Trophoblast cell (in vitro differentiated cells and primary cell): Measurements from ENCODE around the gene PRPSAP1.

Source experiments
- DNase-seq, 2 donors: peaks; one replicate each; pipeline ENCODE4 v3.0.0-alpha.2; 2016
- H2AFZ ChIP-seq: 2 replicates; pipeline ENCODE4 v1.6.1; 2013; ENCODE audit warnings: low read length, moderate library complexity, mild to moderate bottlenecking; ENCODE audit not compliant: insufficient read depth, poor library complexity
- H2AK5ac ChIP-seq: 2 replicates; pipeline ENCODE4 v1.6.1; 2013; ENCODE audit warnings: mild to moderate bottlenecking, low read length
- H2BK120ac ChIP-seq: 2 replicates; pipeline ENCODE4 v1.6.1; 2013; ENCODE audit warnings: low read length, mild to moderate bottlenecking, moderate library complexity; ENCODE audit not compliant: insufficient read depth, poor library complexity
- H2BK12ac ChIP-seq: 2 replicates; pipeline ENCODE4 v1.6.1; 2013; ENCODE audit warnings: mild to moderate bottlenecking, low read length, moderate library complexity
- H2BK5ac ChIP-seq: 2 replicates; pipeline ENCODE4 v1.6.1; 2013; ENCODE audit warnings: low read length, low read depth, moderate library complexity, mild to moderate bottlenecking; ENCODE audit not compliant: poor library complexity
- H3K14ac ChIP-seq: 2 replicates; pipeline ENCODE4 v1.6.1; 2013; ENCODE audit warnings: mild to moderate bottlenecking, low read length
- H3K18ac ChIP-seq: 2 replicates; pipeline ENCODE4 v1.6.1; 2013; ENCODE audit warnings: mild to moderate bottlenecking, low read length
- H3K23ac ChIP-seq: 2 replicates; pipeline ENCODE4 v1.6.1; 2013; ENCODE audit warnings: low read length
- H3K27ac ChIP-seq: 2 replicates; pipeline ENCODE4 v1.5.1; 2013; ENCODE audit warnings: low read depth, mild to moderate bottlenecking, inconsistent platforms, low read length, moderate library complexity
- H3K27me3 ChIP-seq: 2 replicates; pipeline ENCODE4 v1.6.1; 2013; ENCODE audit warnings: inconsistent platforms, mild to moderate bottlenecking, low read length, moderate library complexity; ENCODE audit not compliant: insufficient read depth
- H3K36me3 ChIP-seq, 2 experiments: 1 replicate in 1 of 2; 2 replicates in 1 of 2; pipeline ENCODE4 v1.6.1; 2013; ENCODE audit warnings: low read length in 2 of 2, mild to moderate bottlenecking in 2 of 2, moderate library complexity in 1 of 2; ENCODE audit not compliant: insufficient read depth in 2 of 2, control insufficient read depth in 1 of 2
- H3K4ac ChIP-seq: 2 replicates; pipeline ENCODE4 v1.6.1; 2013; ENCODE audit warnings: low read depth, mild to moderate bottlenecking, low read length, moderate library complexity
- H3K4me1 ChIP-seq, 2 experiments: 1 replicate in 1 of 2; 2 replicates in 1 of 2; pipeline ENCODE4 v1.6.1; 2013; ENCODE audit warnings: low read length in 2 of 2, mild to moderate bottlenecking in 2 of 2, moderate library complexity in 1 of 2; ENCODE audit not compliant: insufficient read depth in 2 of 2, control insufficient read depth in 1 of 2
- H3K4me2 ChIP-seq: 2 replicates; pipeline ENCODE4 v1.6.1; 2013; ENCODE audit warnings: inconsistent platforms, mild to moderate bottlenecking, low read length, moderate library complexity
- H3K4me3 ChIP-seq: 2 replicates; pipeline ENCODE4 v1.5.1; 2013; ENCODE audit warnings: mild to moderate bottlenecking, low read depth, low read length, inconsistent platforms
- H3K79me1 ChIP-seq: one replicate; pipeline ENCODE4 v1.6.1; 2013; ENCODE audit warnings: low read length
- H3K79me2 ChIP-seq: 2 replicates; pipeline ENCODE4 v1.6.1; 2013; ENCODE audit warnings: low read length, mild to moderate bottlenecking; ENCODE audit not compliant: control insufficient read depth, insufficient read depth, poor library complexity
- H3K9ac ChIP-seq: 2 replicates; pipeline ENCODE4 v1.6.1; 2013; ENCODE audit warnings: mild to moderate bottlenecking, low read length
- H3K9me3 ChIP-seq: 2 replicates; pipeline ENCODE4 v1.6.1; 2013; ENCODE audit warnings: low read depth, mild to moderate bottlenecking, control low read depth, inconsistent platforms, low read length; ENCODE audit not compliant: insufficient read depth
- H4K12ac ChIP-seq: 2 replicates; pipeline ENCODE4 v1.6.1; 2013; ENCODE audit warnings: low read depth, mild to moderate bottlenecking, low read length, moderate library complexity
- H4K8ac ChIP-seq: 2 replicates; pipeline ENCODE4 v1.6.1; 2013; ENCODE audit warnings: low read depth, mild to moderate bottlenecking, low read length, moderate library complexity
- H4K91ac ChIP-seq: one replicate; pipeline ENCODE4 v1.6.1; 2013; ENCODE audit warnings: low read depth, mild to moderate bottlenecking, low read length, moderate library complexity
- WGBS: extraction: QIAGEN DNeasy Blood & Tissue Kit; methylation state at CpG from one replicate; pipeline ENCODE4 v1.1.7; 2013; ENCODE audit warnings: missing lambda C conversion rate; ENCODE audit not compliant: insufficient read length, insufficient coverage; ENCODE audit errors: extremely low coverage; 5-methylcytosine and 5-hydroxymethylcytosine counted together

The PRPSAP1 gene

GRCh38 chr17:76276461-76277299, 77.0 kb downstream of the PRPSAP1 start:
- Histone ChIP-seq H2BK5ac (peak overlapping the region; percentile 76), H3K14ac (peak overlapping the region; percentile 58), H3K4ac (peak overlapping the region; percentile 7), H4K12ac (peak overlapping the region; percentile 2), H3K18ac (peak overlapping the region; percentile 67), H2AFZ (no peak overlapping the region), H3K79me1 (peaks cover 19% of the 10 kb centered on the region), H3K4me1 (peaks cover 23 to 36% of the 10 kb centered on the region in 2 experiments), H3K4me2 (no peak overlapping the region), H2BK120ac (peak overlapping the region; percentile 79), H3K9me3 (no peaks in the 10 kb centered on the region), H3K79me2 (no peaks in the 10 kb centered on the region), H3K27ac (peak overlapping the region; percentile 81), H4K91ac (peak overlapping the region; percentile 81), H4K8ac (peak overlapping the region; percentile 27), H2AK5ac (peak overlapping the region; percentile 8), H3K23ac (no peak overlapping the region), H2BK12ac (peak overlapping the region; percentile 4), H3K27me3 (no peaks in the 10 kb centered on the region), H3K36me3 (no peaks in the 10 kb centered on the region), H3K4me3 (no peak overlapping the region), H3K9ac (no peak overlapping the region)
- peak; percentile 97 to 99 for DNase-seq
- WGBS: no CpG with 5 or more reads among the region's 19 CpGs

- H3K27ac ChIP-seq: peak overlapping the region; percentile 81
- H3K79me2 ChIP-seq: no peaks in the 10 kb centered on the region
- no peak overlapping the region for H4K12ac ChIP-seq
- no peak overlapping the region for H3K4me2 ChIP-seq
- H3K9me3 ChIP-seq: no peaks in the 10 kb centered on the region
- peak overlapping the region; percentile 16 for H3K4ac ChIP-seq
- no peak overlapping the region for H3K4me3 ChIP-seq
- peak overlapping the region; percentile 50 for H3K18ac ChIP-seq
- H3K9ac ChIP-seq: no peak overlapping the region
- no peaks in the 10 kb centered on the region for H3K27me3 ChIP-seq
- H2BK120ac ChIP-seq: peak overlapping the region; percentile 79
- peak overlapping the region; percentile 81 for H4K91ac ChIP-seq
- peak overlapping the region; percentile 4 for H2BK12ac ChIP-seq
- H3K14ac ChIP-seq: peak overlapping the region; percentile 16
- H3K23ac ChIP-seq: no peak overlapping the region
- peak overlapping the region; percentile 32 for H4K8ac ChIP-seq
- peak overlapping the region; percentile 85 for H2AK5ac ChIP-seq
- peaks cover 23 to 37% of the 10 kb centered on the region in 2 experiments for H3K4me1 ChIP-seq
- peaks cover 19% of the 10 kb centered on the region for H3K79me1 ChIP-seq
- H2AFZ ChIP-seq: no peak overlapping the region
- DNase-seq: no peak
- H3K36me3 ChIP-seq: peaks cover 0 to 3% of the 10 kb centered on the region in 2 experiments
- peak overlapping the region; percentile 76 for H2BK5ac ChIP-seq
- no CpG with 5 or more reads among the region's 11 CpGs for WGBS
Measured at GRCh38 chr17:76276069-76276431, 77.7 kb downstream of the PRPSAP1 start.

- no peak overlapping the region for H3K23ac ChIP-seq
- WGBS: no CpG with 5 or more reads among the region's 22 CpGs
Measured at GRCh38 chr17:76275382-76276068, 78.2 kb downstream of the PRPSAP1 start.

GRCh38 chr17:76274112-76274956, 79.4 kb downstream of the PRPSAP1 start:
- H4K12ac ChIP-seq: no peak overlapping the region
- H3K79me1 ChIP-seq: peaks cover 19% of the 10 kb centered on the region
- no peaks in the 10 kb centered on the region for H3K27me3 ChIP-seq
- no peak overlapping the region for H4K91ac ChIP-seq
- H2BK5ac ChIP-seq: no peak overlapping the region
- H3K4ac ChIP-seq: no peak overlapping the region
- H3K23ac ChIP-seq: no peak overlapping the region
- peak overlapping the region; percentile 17 for H2AK5ac ChIP-seq
- H4K8ac ChIP-seq: no peak overlapping the region
- no peak overlapping the region for H2BK120ac ChIP-seq
- H3K4me1 ChIP-seq: peaks cover 23 to 44% of the 10 kb centered on the region in 2 experiments
- DNase-seq: peak in 1 of 2 donors; percentile 34
- WGBS: no CpG with 5 or more reads among the region's 21 CpGs
- no peak overlapping the region for H2AFZ ChIP-seq
- no peak overlapping the region for H2BK12ac ChIP-seq
- no peak overlapping the region for H3K27ac ChIP-seq
- no peaks in the 10 kb centered on the region for H3K79me2 ChIP-seq
- H3K9me3 ChIP-seq: no peaks in the 10 kb centered on the region
- H3K9ac ChIP-seq: no peak overlapping the region
- H3K14ac ChIP-seq: no peak overlapping the region
- peaks cover 12 to 14% of the 10 kb centered on the region in 2 experiments for H3K36me3 ChIP-seq
- no peak overlapping the region for H3K18ac ChIP-seq
- H3K4me2 ChIP-seq: no peak overlapping the region
- H3K4me3 ChIP-seq: no peak overlapping the region

More at GRCh38 chr17:76275382-76276068, 78.2 kb downstream of the PRPSAP1 start:
- Histone ChIP-seq H2BK120ac (peak overlapping the region; percentile 79), H3K4me2 (no peak overlapping the region), H4K91ac (peak overlapping the region; percentile 81), H2AK5ac (peak overlapping the region; percentile 85), H3K4ac (peak overlapping the region; percentile 16), H3K27me3 (no peaks in the 10 kb centered on the region), H3K4me1 (peaks cover 23 to 40% of the 10 kb centered on the region in 2 experiments), H3K79me2 (no peaks in the 10 kb centered on the region), H2BK5ac (peak overlapping the region; percentile 25), H3K9ac (no peak overlapping the region), H3K14ac (peak overlapping the region; percentile 69), H4K8ac (peak overlapping the region; percentile 32), H3K27ac (no peak overlapping the region), H3K18ac (peak overlapping the region; percentile 50), H3K4me3 (no peak overlapping the region), H3K9me3 (no peaks in the 10 kb centered on the region), H4K12ac (no peak overlapping the region), H3K79me1 (peaks cover 19% of the 10 kb centered on the region), H3K36me3 (peaks cover 4 to 7% of the 10 kb centered on the region in 2 experiments), H2BK12ac (peak overlapping the region; percentile 4), H2AFZ (no peak overlapping the region)
- no peak for DNase-seq
